Activated CD4-positive, alpha-beta T cell treated with anti-CD3 and anti-CD28 coated beads, Interleukin-2, amount 10 ng/mL, durations not matched to agents 24 days and 14 days (primary cell): ENCODE results near the gene SPAST. TPM values are rescaled to one million over a fixed set of nuclear protein-coding genes. Genes with fewer than 3 reads are reported as not detected.
"Not testable (repeated sequence)": the region's sequence is repeated elsewhere in the genome, so short reads cannot be mapped to it uniquely, and the experiment has no call there.

ENCODE experiments used
- DNase-seq: peaks from one replicate; pipeline ENCODE4 v3.0.0; 2022
- H3K27ac Mint-ChIP-seq: one replicate; pipeline ENCODE4 v1.8.0; 2022; ENCODE audit warnings: mild to moderate bottlenecking, mixed read lengths
- H3K27me3 Mint-ChIP-seq: one replicate; pipeline ENCODE4 v1.8.0; 2022; ENCODE audit warnings: mixed read lengths
- H3K36me3 Mint-ChIP-seq: one replicate; pipeline ENCODE4 v1.8.0; 2022; ENCODE audit warnings: low read depth, mild to moderate bottlenecking, mixed read lengths
- H3K4me1 Mint-ChIP-seq: one replicate; pipeline ENCODE4 v1.8.0; 2021; ENCODE audit warnings: mixed read lengths
- H3K4me3 Mint-ChIP-seq: one replicate; pipeline ENCODE4 v1.8.0; 2022; ENCODE audit warnings: mild to moderate bottlenecking, moderate library complexity, mixed read lengths
- H3K9me3 Mint-ChIP-seq: one replicate; pipeline ENCODE4 v1.8.0; 2021; ENCODE audit warnings: mixed read lengths
- intact Hi-C: fragments of 100-400 bp; cut with micrococcal nuclease; formaldehyde crosslinking; loops from one replicate; pipeline ENCODE4 v1.15.1; 2023
- total RNA-seq: library from RNA; stranded (reverse); gene quantifications from 2 replicates; pipeline ENCODE4 v1.2.3, GENCODE V29; 2022

Gene SPAST, protein sequence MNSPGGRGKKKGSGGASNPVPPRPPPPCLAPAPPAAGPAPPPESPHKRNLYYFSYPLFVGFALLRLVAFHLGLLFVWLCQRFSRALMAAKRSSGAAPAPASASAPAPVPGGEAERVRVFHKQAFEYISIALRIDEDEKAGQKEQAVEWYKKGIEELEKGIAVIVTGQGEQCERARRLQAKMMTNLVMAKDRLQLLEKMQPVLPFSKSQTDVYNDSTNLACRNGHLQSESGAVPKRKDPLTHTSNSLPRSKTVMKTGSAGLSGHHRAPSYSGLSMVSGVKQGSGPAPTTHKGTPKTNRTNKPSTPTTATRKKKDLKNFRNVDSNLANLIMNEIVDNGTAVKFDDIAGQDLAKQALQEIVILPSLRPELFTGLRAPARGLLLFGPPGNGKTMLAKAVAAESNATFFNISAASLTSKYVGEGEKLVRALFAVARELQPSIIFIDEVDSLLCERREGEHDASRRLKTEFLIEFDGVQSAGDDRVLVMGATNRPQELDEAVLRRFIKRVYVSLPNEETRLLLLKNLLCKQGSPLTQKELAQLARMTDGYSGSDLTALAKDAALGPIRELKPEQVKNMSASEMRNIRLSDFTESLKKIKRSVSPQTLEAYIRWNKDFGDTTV
- 19.5 and 20.9 TPM in 2 replicates for total RNA-seq

GRCh38 chr2:32063310-32064020 lies at the start of gene SPAST:
SPAST (plus strand) TSS chr2:32063556; CDS start chr2:32063832, 276 bp downstream.
- Mint-ChIP-seq H3K36me3 (peaks cover 8% of the 10 kb centered on the region), H3K4me1 (peaks cover 21% of the 10 kb centered on the region), H3K27me3 (peaks cover 2% of the 10 kb centered on the region), H3K9me3 (no peaks in the 10 kb centered on the region), H3K27ac (peak within 1 kb of the TSS; percentile 95), H3K4me3 (peak within 1 kb of the TSS; percentile 97)
- intact Hi-C loops: loop anchor here (1.0 to 5.0 kb wide), 6 partner anchors 24 to 1916 kb away; partner anchors contain the start of genes BIRC6, DPY30, MEMO1 and SLC30A6
- DNase-seq: peak; percentile 99

- H3K27me3 Mint-ChIP-seq, DNase-seq, H3K36me3 Mint-ChIP-seq, H3K9me3 Mint-ChIP-seq, H3K4me3 Mint-ChIP-seq, intact Hi-C loops, H3K27ac Mint-ChIP-seq, H3K4me1 Mint-ChIP-seq: not testable (repeated sequence)
These were observed 44.4 kb upstream of the SPAST start for GRCh38 chr2:32018789-32019482.

DNA sequence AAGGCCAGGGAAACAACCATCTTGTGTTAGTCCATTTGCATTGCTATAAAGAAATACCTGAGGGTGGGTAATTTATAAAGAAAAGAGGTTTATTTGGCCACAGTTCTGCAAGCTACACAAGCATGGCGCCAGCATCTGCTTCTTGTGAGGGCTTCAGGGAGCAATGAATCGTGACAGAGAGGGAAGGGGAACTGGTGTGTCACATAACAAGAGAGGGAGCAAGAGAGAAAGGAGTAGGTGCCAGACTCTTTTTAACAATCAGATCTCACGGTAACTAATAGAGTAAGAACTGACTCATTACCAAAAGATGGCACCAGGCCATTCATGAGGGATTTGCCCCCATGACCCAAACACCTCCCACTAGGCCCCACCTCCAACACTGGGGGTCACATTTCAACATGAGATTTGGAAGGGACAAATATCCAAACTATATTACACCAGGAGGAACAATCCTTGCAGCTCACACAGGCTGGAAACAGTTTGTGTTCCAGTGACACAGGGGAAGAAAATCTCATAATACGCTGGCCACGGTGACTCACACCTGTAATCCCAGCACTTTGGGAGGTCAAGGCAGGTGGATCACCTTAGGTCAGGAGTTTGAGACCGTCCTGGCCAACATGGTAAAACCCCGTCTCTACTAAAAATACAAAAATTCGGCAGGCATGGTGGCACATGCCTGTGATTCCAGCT lies 29.0 kb upstream of the SPAST start:
- Mint-ChIP-seq H3K4me1 (peaks cover 14% of the 10 kb centered on the region), H3K36me3 (peaks cover 18% of the 10 kb centered on the region)
- H3K27ac Mint-ChIP-seq, H3K4me3 Mint-ChIP-seq, intact Hi-C loops, H3K27me3 Mint-ChIP-seq, H3K9me3 Mint-ChIP-seq, DNase-seq: not testable (repeated sequence)

DNA sequence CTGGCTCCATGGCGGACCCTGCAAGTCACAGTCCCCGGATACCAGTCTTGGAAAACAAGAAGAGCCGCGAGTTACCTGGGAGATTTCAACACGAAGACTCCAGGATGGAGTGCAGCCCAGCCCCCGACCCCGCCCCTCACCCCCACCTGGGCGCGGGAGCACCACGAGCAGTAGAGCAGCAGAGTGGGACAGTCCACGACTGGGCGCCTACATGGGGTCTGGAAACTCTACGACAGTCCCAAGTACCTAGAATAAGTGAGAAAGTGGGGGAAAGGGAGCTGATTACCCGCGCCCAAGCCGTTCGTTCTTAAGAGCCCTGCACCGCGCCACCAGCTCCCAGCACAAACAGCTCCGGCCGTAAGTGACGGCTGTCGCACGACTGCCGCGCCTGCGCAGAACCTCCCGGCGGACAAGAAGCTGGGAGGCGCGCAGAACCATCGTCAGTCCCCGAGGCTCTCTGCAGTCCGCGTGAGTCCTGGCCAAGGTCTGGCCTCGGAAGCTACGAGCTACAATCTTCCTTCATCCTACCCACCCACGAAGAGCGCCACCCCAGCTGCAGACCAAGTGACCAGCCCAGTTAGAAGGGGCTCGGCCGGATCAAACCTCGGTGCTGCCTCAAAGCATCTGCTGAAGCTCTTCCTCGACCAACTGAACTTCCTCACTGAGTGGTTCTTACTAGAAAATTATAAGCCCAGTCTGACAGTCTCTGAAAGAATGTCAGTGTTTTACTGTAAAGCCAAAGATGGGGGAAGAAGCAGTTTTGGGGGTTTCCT lies 23.7 kb upstream of the SPAST start, which contains the start of gene DPY30:
Gene DPY30, minus strand, starts transcription at position 359 of the 773 bp plus-strand sequence. Its CDS starts 349 bp downstream, at position 10.
- Mint-ChIP-seq H3K36me3 (peaks cover 4% of the 10 kb centered on the region), H3K27ac (peak within 1 kb of the TSS; percentile 92), H3K4me3 (peak within 1 kb of the TSS; percentile 97), H3K27me3 (no peaks in the 10 kb centered on the region), H3K4me1 (peaks cover 14% of the 10 kb centered on the region), H3K9me3 (no peaks in the 10 kb centered on the region)
- peak; percentile 97 for DNase-seq
- intact Hi-C loops: loop anchor here (1.0 kb wide), 3 partner anchors 24 to 126 kb away; partner anchors contain the start of genes MEMO1, SLC30A6 and SPAST

GRCh38 chr2:32043561-32043960 lies 19.8 kb upstream of the SPAST start:
- intact Hi-C loops: no loop called here
- Mint-ChIP-seq H3K4me3 (no peak overlapping the region), H3K27ac (no peak overlapping the region), H3K9me3 (no peaks in the 10 kb centered on the region), H3K4me1 (peaks cover 11% of the 10 kb centered on the region), H3K36me3 (no peaks in the 10 kb centered on the region), H3K27me3 (no peaks in the 10 kb centered on the region)
- DNase-seq: no peak

DNA sequence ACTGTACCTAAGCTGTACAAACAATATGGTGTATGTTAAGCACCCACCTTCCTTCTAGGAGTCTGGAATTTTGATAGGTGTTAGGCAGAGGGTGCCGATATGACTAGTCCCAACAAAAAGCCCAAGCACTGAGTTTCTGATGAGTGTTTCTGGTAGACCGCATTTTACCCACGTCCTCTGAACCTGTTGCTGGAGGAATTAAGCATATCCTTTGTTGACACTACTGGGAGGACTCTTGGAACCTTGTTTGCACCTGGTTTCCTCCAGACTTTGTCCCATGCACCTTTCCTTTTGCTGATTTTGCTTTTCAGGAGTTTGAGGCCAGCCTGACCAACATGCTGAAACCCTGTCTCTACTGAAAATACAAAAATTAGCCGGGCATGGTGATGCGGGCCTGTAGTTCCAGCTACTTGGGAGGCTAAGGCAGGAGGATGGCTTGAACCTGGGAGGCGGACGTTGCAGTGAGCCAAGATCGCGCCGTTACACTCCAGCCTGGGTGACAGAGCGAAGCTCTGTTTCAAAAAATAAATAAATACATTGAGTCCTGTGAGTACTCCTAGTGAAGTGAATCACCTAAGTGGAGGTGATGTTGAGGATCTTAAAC lies 11.4 kb upstream of the SPAST start:
- Mint-ChIP-seq H3K4me3 (no peak overlapping the region), H3K4me1 (peaks cover 2% of the 10 kb centered on the region), H3K9me3 (no peaks in the 10 kb centered on the region), H3K27ac (no peak overlapping the region), H3K36me3 (no peaks in the 10 kb centered on the region), H3K27me3 (no peaks in the 10 kb centered on the region)
- intact Hi-C loops: no loop called here
- DNase-seq: no peak

DNA sequence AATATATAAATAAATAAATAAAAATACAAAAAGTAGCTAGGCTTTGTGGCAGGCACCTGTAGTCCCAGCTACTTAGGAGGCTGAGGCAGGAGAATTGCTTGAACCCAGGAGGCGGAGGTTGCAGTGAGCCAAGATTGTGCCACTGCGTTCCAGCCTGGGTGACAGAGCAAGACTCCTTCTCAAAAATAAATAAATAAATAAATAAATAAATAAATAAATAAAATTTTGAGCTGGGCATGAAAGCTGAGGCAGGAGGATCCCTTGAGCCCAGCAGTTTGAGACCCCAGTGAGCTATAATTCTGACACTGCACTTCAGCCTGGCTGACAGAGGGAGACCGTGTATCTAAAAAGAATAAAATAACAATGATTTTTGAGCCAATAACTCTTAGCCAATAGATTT lies 8.8 kb upstream of the SPAST start:
- H3K27me3 Mint-ChIP-seq, H3K9me3 Mint-ChIP-seq, H3K36me3 Mint-ChIP-seq, DNase-seq, H3K4me1 Mint-ChIP-seq, H3K4me3 Mint-ChIP-seq, H3K27ac Mint-ChIP-seq, intact Hi-C loops: not testable (repeated sequence)

DNA sequence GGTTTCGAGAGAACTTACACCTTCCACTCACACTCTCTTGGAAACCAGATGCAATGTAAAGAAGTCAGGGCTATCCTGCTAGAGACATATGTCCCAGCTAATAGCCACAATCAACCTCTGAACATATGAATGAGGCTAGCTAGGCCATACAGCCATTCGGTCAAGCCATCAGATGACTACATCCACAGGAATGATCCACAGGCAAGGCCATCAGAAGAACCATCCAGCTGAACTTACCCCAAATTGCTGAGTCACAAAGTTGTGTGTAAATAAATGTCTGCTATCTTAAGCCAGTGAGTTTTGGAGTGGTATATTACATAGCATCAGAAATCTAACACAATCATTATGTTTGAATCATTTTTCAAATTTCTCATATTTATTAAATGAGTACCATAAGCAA lies 5.2 kb upstream of the SPAST start:
- intact Hi-C loops: no loop called here
- H3K36me3 Mint-ChIP-seq: no peaks in the 10 kb centered on the region
- DNase-seq: no peak
- no peak overlapping the region for H3K27ac Mint-ChIP-seq
- peaks cover 10% of the 10 kb centered on the region for H3K4me1 Mint-ChIP-seq
- peaks cover 2% of the 10 kb centered on the region for H3K27me3 Mint-ChIP-seq
- no peaks in the 10 kb centered on the region for H3K9me3 Mint-ChIP-seq
- no peak overlapping the region for H3K4me3 Mint-ChIP-seq

GRCh38 chr2:32060266-32060665 lies 3.1 kb upstream of the SPAST start:
- Mint-ChIP-seq H3K27ac (no peak overlapping the region), H3K9me3 (no peaks in the 10 kb centered on the region), H3K36me3 (peaks cover 2% of the 10 kb centered on the region), H3K27me3 (peaks cover 2% of the 10 kb centered on the region), H3K4me3 (no peak overlapping the region), H3K4me1 (peaks cover 17% of the 10 kb centered on the region)
- intact Hi-C loops: loop anchor here (5.0 kb wide), 1 partner anchor 1913 kb away; the partner anchor contains the start of gene YPEL5
- DNase-seq: no peak

DNA sequence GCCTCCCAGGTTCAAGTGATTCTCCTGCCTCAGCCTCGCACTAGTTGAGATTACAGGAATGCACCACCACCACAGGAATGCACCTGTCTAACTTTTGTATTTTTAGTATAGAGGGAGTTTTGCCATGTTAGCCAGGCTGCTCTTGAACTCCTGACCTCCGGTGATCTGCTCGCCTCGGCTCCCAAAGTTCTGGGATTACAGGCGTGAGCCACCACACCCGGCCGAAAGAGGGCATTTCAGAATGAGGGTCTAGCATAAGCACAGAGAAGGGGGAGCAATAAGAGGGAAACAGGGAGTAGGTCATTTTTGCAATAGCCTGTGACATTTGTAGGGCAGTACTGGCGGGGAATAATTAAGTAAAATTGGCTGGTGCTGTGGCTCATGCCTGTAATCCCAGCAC lies 1.9 kb upstream of the SPAST start:
- Mint-ChIP-seq H3K9me3 (no peaks in the 10 kb centered on the region), H3K27me3 (peaks cover 2% of the 10 kb centered on the region), H3K4me3 (peak overlapping the region; percentile 97), H3K4me1 (peaks cover 21% of the 10 kb centered on the region), H3K36me3 (peaks cover 8% of the 10 kb centered on the region), H3K27ac (no peak overlapping the region)
- DNase-seq: no peak
- intact Hi-C loops: loop anchor here (5.0 kb wide), 1 partner anchor 1914 kb away; the partner anchor contains the start of gene YPEL5

DNA sequence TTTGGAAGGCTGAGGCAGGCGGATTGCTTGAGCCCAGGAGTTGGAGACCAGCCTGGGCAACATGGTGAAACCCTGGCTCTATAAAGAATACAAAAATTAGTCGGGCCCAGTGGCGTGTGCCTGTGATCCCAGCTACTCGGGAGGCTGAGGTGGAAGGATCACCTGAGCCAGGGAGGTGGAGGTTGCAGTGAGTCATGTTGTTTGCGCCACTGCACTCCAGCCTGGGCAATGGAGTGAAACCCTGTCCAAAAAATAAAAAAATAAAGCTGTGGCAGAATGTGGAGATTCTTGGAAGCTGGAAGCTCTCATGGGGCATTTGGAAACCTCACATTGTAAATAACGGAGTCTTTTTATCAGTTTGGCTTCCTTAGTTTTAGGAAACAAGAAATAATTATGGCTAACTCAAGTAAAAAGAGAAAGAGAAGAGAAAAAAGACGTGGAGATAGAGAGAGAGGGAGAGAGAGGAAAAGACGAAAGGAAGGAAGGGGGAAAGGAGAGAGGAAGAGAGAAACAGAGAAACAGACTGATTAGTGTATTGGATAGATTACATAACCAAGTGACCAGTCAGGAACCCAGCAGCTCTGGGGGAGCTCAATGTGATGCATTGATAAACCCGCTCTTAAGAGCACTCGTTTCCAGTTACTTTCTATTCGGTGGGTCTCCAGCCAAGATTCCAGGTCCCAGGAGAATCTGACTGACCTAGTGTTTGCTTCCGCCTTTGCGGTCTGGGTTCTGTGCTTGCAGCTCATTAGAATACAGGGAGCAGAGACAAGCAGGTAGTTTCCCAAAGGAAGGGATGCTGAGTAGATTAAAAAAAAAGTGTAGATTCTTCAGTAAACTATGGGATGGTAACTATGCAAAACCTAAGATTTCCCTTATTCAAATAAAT lies 1.1 kb upstream of the SPAST start:
- peaks cover 2% of the 10 kb centered on the region for H3K27me3 Mint-ChIP-seq
- peak overlapping the region; percentile 97 for H3K4me3 Mint-ChIP-seq
- DNase-seq: peak; percentile 68
- H3K9me3 Mint-ChIP-seq: no peaks in the 10 kb centered on the region
- peaks cover 21% of the 10 kb centered on the region for H3K4me1 Mint-ChIP-seq
- peak overlapping the region; percentile 56 for H3K27ac Mint-ChIP-seq
- intact Hi-C loops: loop anchor here (2.0 to 5.0 kb wide), 2 partner anchors 215 to 1915 kb away; partner anchors contain the start of genes YIPF4 and YPEL5
- H3K36me3 Mint-ChIP-seq: peaks cover 8% of the 10 kb centered on the region
